HUES48 (cell line): Measurements from ENCODE around the gene GGT1.
A peak's percentile ranks its signal among the peaks of the same experiment; 100 is the strongest.
"Not testable (repeated sequence)": the region's sequence is repeated elsewhere in the genome, so short reads cannot be mapped to it uniquely, and the experiment has no call there.

Source experiments
- H3K27ac ChIP-seq: one replicate; pipeline ENCODE4 v1.7.0; 2013; ENCODE audit warnings: low read depth, low read length, inconsistent platforms
- H3K27me3 ChIP-seq: 2 replicates; pipeline ENCODE4 v1.6.1; 2013; ENCODE audit warnings: mild to moderate bottlenecking, low read length; ENCODE audit not compliant: control insufficient read depth, insufficient read depth
- H3K36me3 ChIP-seq: 2 replicates; pipeline ENCODE4 v1.6.1; 2013; ENCODE audit warnings: low read length; ENCODE audit not compliant: control insufficient read depth, insufficient read depth
- H3K4me1 ChIP-seq: 2 replicates; pipeline ENCODE4 v1.6.1; 2013; ENCODE audit warnings: mild to moderate bottlenecking, low read length; ENCODE audit not compliant: control insufficient read depth, insufficient read depth
- H3K4me3 ChIP-seq: 2 replicates; pipeline ENCODE4 v1.5.1; 2013; ENCODE audit warnings: mild to moderate bottlenecking, low read depth, low read length
- H3K9ac ChIP-seq: 2 replicates; pipeline ENCODE4 v1.6.1; 2013; ENCODE audit warnings: mild to moderate bottlenecking, low read depth, low read length, moderate library complexity
- H3K9me3 ChIP-seq: 2 replicates; pipeline ENCODE4 v1.6.1; 2013; ENCODE audit warnings: low read length; ENCODE audit not compliant: control insufficient read depth, insufficient read depth

GGT1 gene

GRCh38 chr22:24592851-24593558 is 10.0 kb upstream of the GGT1 start, which contains the start of gene LRRC75B:
LRRC75B (minus strand) TSS chr22:24593073; CDS start chr22:24593039, 34 bp downstream.
- peaks cover 4% of the 10 kb centered on the region; the same call in 1 of the 2 replicates for H3K4me1 ChIP-seq
- H3K9me3 ChIP-seq, result no peaks in the 10 kb centered on the region
- H3K36me3 ChIP-seq, result peaks cover 3% of the 10 kb centered on the region
- peak within 1 kb of the TSS; percentile 61 for H3K4me3 ChIP-seq
- peak within 1 kb of the TSS; percentile 69 for H3K27ac ChIP-seq
- H3K27me3 ChIP-seq, result no peaks in the 10 kb centered on the region
- peak within 1 kb of the TSS; percentile 64 for H3K9ac ChIP-seq

GRCh38 chr22:24593559-24593835 is 9.5 kb upstream of the GGT1 start:
- not testable (repeated sequence) for H3K27ac ChIP-seq
- H3K9ac ChIP-seq, result 0 out of 2 replicates have a peak overlapping the region, but pooled peaks have one; percentile 64
- H3K4me3 ChIP-seq, result peak overlapping the region; percentile 61

GRCh38 chr22:24593836-24594568 is 9.0 kb upstream of the GGT1 start:
- no peak overlapping the region for H3K9ac ChIP-seq
- no peaks in the 10 kb centered on the region for H3K27me3 ChIP-seq
- H3K4me1 ChIP-seq, result peaks cover 4% of the 10 kb centered on the region; the same call in 1 of the 2 replicates
- H3K36me3 ChIP-seq, result no peaks in the 10 kb centered on the region
- no peak overlapping the region for H3K27ac ChIP-seq
- no peaks in the 10 kb centered on the region for H3K9me3 ChIP-seq
- H3K4me3 ChIP-seq, result no peak overlapping the region

More at GRCh38 chr22:24593559-24593835, 9.5 kb upstream of the GGT1 start:
- not testable (repeated sequence) for H3K9me3 ChIP-seq, H3K36me3 ChIP-seq, H3K4me1 ChIP-seq, H3K27me3 ChIP-seq

GRCh38 chr22:24594569-24595120 is 8.3 kb upstream of the GGT1 start:
- H3K4me3 ChIP-seq, result no peak overlapping the region
- H3K27ac ChIP-seq, result no peak overlapping the region
- H3K27me3 ChIP-seq, result no peaks in the 10 kb centered on the region
- no peaks in the 10 kb centered on the region for H3K9me3 ChIP-seq
- no peaks in the 10 kb centered on the region for H3K36me3 ChIP-seq
- H3K9ac ChIP-seq, result no peak overlapping the region
- H3K4me1 ChIP-seq, result peaks cover 8% of the 10 kb centered on the region; the same call in 1 of the 2 replicates

GRCh38 chr22:24595228-24595627 is 7.8 kb upstream of the GGT1 start:
- Histone ChIP-seq H3K36me3 (no peaks in the 10 kb centered on the region), H3K4me3 (no peak overlapping the region), H3K9ac (no peak overlapping the region), H3K27ac (no peak overlapping the region), H3K9me3 (no peaks in the 10 kb centered on the region), H3K4me1 (peaks cover 12% of the 10 kb centered on the region; the same call in 1 of the 2 replicates), H3K27me3 (no peaks in the 10 kb centered on the region)

GRCh38 chr22:24595863-24596262 is 7.1 kb upstream of the GGT1 start:
- Histone ChIP-seq H3K4me3 (no peak overlapping the region), H3K4me1 (peaks cover 12% of the 10 kb centered on the region; the same call in 1 of the 2 replicates), H3K9ac (no peak overlapping the region), H3K27me3 (no peaks in the 10 kb centered on the region), H3K27ac (no peak overlapping the region), H3K36me3 (no peaks in the 10 kb centered on the region), H3K9me3 (no peaks in the 10 kb centered on the region)

- not testable (repeated sequence) for H3K27ac ChIP-seq, H3K9ac ChIP-seq, H3K36me3 ChIP-seq, H3K9me3 ChIP-seq, H3K27me3 ChIP-seq, H3K4me3 ChIP-seq
- H3K4me1 ChIP-seq, result peaks cover 10% of the 10 kb centered on the region; the same call in 1 of the 2 replicates
These were observed 5.9 kb upstream of the GGT1 start for GRCh38 chr22:24597076-24597475.

GRCh38 chr22:24599514-24599913 is 3.5 kb upstream of the GGT1 start:
- Histone ChIP-seq H3K36me3 (no peaks in the 10 kb centered on the region), H3K4me1 (peaks cover 8% of the 10 kb centered on the region; the same call in 1 of the 2 replicates), H3K4me3 (no peak overlapping the region), H3K27me3 (no peaks in the 10 kb centered on the region), H3K9me3 (no peaks in the 10 kb centered on the region), H3K27ac (no peak overlapping the region), H3K9ac (no peak overlapping the region)

GRCh38 chr22:24599958-24600715 is 2.9 kb upstream of the GGT1 start:
- H3K4me1 ChIP-seq, H3K27me3 ChIP-seq, H3K9me3 ChIP-seq, H3K4me3 ChIP-seq, H3K9ac ChIP-seq, H3K27ac ChIP-seq, H3K36me3 ChIP-seq: not testable (repeated sequence)

GRCh38 chr22:24601217-24602104 is 1.5 kb upstream of the GGT1 start:
- Histone ChIP-seq H3K27ac (no peak overlapping the region), H3K4me3 (no peak overlapping the region)

More at GRCh38 chr22:24601217-24602104, 1.5 kb upstream of the GGT1 start:
- no peaks in the 10 kb centered on the region for H3K9me3 ChIP-seq
- no peaks in the 10 kb centered on the region for H3K27me3 ChIP-seq
- no peak overlapping the region for H3K9ac ChIP-seq
- H3K4me1 ChIP-seq, result peaks cover 8% of the 10 kb centered on the region; the same call in 1 of the 2 replicates
- no peaks in the 10 kb centered on the region for H3K36me3 ChIP-seq
